NCI-H1694 treated with DMSO at 0.1 percent for 48 hours (cell line): ENCODE measurements around the gene NFE2.
A peak's percentile ranks its signal among the peaks of the same experiment; 100 is the strongest.
"Not testable (repeated sequence)": the region's sequence is repeated elsewhere in the genome, so short reads cannot be mapped to it uniquely, and the experiment has no call there.

Experiments
- DNase-seq: peaks from one replicate; lab custom pipeline; 2025; lab: John Stamatoyannopoulos, UW

The NFE2 gene

DNA sequence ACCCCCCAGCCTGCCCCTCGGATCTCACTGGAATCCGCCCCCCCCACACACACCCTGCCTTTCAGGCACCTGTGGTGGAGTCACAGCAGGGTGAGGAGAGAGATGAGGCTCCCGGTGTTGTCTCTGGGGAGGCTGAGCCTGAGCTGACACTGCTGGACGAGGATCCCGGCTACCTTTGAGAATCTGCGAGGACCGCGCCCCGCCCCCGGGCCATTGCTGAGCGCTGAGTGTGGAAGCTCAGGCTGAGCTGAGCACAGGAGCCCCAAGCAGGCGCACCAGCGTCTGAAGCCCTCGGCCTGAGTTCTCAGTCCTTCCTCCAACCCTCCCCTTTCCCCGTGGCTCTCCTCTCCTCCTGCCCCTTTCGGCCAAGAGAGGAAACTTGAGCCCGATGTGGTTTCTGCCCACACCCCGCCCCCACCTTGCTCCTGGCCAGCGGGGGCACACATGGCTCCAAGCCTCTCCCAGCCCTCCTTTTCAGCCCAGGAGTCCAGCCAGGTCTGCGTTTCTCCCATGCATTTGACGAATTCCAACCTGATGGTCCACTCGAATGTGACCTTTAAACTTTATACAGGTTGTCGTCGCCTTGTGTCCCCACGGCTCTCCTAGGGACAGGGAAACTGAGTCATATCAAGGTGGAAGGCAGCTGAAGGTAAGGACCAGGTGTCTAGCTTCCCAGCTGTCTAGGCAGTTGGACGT, at the start of gene NFE2:
NFE2 (minus strand) TSS at position 284 of the 696 bp plus-strand sequence. CDS start 5,767 bp downstream, outside the sequence.
- no peak for DNase-seq

DNA sequence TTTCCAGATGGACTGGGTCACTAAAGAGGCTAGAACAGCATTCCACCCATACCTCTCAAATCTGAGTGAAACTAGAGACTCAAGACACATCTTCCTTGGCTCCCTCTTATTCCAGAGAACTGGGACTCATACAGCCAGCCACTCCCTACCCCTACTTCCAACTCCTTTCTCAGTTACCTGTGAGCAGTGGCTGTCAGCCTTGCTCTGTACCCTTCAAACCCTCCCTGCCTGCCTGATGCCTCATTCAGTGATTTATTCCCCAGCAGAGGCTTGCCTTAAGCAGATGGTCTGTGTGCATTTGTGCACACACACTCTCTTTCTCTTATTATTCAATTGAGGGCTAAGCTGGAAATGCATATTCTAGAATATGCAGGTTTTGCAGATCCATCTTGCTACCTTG, 48.9 kb upstream of the NFE2 start:
- peak; percentile 37 for DNase-seq

GRCh38 chr12:54349036-54349435, 48.2 kb upstream of the NFE2 start:
- DNase-seq = no peak

GRCh38 chr12:54341378-54342300, 40.8 kb upstream of the NFE2 start:
- peak; percentile 9 for DNase-seq

DNA sequence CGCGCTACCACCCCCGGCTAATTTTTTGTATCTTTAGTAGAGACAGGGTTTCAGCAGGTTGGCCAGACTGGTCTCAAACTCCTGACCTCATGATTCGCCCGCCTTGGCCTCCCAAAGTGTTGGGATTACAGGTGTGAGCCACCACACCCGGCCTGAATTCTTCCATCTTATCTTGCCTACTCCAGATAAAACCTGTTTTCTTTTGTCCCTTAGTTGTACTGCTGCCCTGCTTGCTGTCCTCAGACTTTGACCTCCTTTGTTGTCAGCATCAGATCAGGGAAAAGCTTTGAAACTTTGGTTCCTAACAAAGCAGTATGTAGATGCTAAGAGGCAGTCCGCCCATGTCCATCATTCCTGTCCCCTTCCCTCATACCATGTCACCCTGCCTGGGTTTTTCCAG, 40.0 kb upstream of the NFE2 start:
- no peak for DNase-seq

DNA sequence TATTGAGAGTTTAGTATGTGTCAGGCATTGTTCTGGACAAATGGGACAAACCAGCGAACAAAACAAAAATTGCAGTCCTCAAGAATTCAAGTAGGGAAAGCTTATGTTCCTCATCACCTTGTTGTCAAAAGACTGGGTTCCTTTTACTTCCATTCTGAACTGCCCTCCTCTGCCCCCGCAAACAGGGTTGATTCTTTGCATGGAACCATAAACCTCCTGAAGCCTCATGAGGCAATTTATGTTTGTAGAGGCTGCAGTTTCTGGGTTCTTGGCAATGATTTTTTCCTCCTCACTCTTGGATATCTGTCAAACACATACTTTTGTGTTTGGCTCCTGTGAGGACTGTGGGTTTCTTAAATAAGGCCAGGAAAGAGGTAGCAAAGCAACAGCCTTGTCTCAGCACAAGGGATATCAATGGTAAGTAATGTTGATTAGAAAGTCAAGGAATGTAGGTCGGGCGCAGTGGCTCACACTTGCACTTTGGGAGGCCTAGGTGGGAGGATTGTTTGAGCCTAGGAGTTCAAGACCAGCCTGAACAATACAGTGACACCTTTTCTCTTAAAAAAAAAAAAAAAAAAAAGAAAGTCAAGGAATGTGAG, 38.0 kb upstream of the NFE2 start:
- DNase-seq = no peak

- no peak for DNase-seq
These were observed 37.2 kb upstream of the NFE2 start for GRCh38 chr12:54337854-54338650.

DNA sequence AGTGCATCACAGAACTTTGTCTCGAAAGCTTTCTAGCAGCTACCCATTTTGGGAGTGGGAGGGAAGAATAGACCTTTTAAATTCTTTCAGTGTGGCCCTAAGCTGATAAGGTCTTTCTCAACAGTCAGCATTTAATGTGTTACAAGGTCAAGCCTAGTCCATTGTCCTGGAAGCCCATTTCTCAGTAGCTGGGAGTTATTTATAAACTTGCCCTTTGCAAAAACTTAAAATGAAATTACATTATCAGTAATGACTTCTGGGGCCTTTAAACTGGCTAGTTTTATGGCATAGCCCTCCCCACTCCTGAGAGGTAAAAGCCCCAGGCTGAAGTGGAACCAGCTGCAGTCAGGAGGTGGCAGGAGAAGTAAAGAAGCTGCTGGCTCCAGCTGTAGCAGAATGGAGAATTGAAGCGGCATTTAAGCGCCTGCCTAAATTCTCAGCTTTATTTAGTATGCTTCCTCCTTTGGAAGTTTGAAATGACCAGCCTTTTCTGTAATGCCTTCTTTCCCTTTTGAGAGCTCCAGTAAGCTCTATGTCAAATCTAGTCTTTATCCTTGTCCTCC, 36.5 kb upstream of the NFE2 start:
- no peak for DNase-seq

- DNase-seq = no peak
These were observed 32.7 kb upstream of the NFE2 start for GRCh38 chr12:54333420-54334034.

GRCh38 chr12:54331461-54331860, 30.6 kb upstream of the NFE2 start:
- no peak for DNase-seq

- DNase-seq = no peak
These were observed 29.6 kb upstream of the NFE2 start for GRCh38 chr12:54330442-54330841.

- no peak for DNase-seq
These were observed 28.9 kb upstream of the NFE2 start for GRCh38 chr12:54329759-54330158.

- DNase-seq = no peak
These were observed 28.0 kb upstream of the NFE2 start for GRCh38 chr12:54328595-54329337.

- not testable (repeated sequence) for DNase-seq
These were observed 24.8 kb upstream of the NFE2 start for GRCh38 chr12:54325442-54326109.

GRCh38 chr12:54324617-54325441, 24.0 kb upstream of the NFE2 start, which contains the start of gene COPZ1:
COPZ1 (plus strand) TSS chr12:54325131; CDS start chr12:54325164, 33 bp downstream.
- peak; percentile 98 for DNase-seq

- no peak for DNase-seq
These were observed 20.5 kb upstream of the NFE2 start for GRCh38 chr12:54321363-54321762.

GRCh38 chr12:54312309-54312708, 11.5 kb upstream of the NFE2 start:
- DNase-seq = not testable (repeated sequence)

DNA sequence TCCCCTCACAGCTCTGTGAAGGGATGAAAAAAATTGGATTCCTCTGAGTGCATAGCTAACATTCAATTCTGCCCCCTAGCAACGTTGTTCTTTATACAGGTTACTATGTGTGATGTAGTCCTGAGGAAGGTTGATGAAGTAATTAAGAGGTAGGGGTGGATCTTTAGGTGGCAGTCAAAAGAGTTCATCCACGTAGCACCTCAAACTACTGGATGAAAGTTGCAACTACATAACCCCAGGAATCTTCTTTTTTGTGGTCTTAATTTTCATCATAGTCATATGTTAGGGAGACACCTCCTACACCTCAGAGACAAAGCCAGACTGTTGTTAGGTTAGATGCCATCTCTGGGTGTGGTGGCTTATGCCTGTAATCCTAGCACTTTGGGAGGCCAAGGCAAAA, 10.2 kb upstream of the NFE2 start:
- DNase-seq = no peak
